Fibroblast of skin of right biceps (primary cell): ENCODE results near the gene ETFRF1.
A peak's percentile ranks its signal among the peaks of the same experiment; 100 is the strongest.

ENCODE experiments used
- DNase-seq: peaks from one replicate; pipeline ENCODE4 v3.0.0-alpha.2; 2013

The ETFRF1 gene, protein sequence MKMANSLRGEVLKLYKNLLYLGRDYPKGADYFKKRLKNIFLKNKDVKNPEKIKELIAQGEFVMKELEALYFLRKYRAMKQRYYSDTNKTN

DNA sequence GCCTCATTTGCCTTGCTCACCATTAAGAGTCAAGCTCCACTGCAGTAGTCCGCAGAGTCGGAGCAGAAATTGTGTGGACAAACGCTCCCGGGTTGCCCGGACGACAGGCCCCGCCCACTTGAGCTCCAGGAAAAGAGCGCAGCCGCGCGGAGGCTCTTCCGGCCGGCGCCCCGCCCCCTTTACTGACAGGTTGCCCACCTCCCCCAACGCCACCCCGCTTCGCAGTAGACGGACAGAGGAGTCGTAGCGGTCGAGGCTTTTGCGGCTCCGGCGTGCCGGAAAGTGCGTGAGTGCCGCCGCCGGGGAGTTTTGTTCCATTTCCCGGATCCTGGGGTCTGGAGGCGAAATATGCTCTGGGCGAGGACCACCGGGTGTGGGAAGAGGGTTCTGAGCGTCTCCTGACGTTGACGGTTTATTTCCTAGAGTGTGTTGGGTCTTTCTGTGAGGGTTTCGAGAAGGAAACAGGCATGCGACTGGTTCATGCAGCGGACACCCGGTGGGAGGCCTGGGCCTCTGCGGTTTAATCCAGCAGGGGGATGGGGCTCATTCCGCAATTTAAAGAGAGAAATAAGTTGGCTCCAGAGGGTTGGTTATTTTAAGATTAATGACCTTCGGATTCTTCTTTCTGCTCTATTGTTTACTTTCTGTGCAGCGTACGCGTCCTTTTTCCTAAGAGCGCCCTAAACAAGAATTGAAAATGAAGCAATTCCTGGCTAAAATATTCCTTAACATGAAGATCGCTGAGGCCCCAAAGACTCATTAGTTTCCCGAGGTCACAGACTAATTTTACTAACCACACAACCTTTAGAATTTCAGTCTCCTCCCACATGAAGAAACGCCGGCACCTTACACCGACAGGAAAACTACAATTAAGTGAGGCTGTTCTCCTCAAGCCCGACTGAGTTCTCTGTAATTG, at the start of gene ETFRF1, which contains the start of gene DNAI7:
Gene ETFRF1 (plus strand): TSS at position 182 of the 916 bp plus-strand sequence. CDS start 8,720 bp downstream, outside the sequence.
Gene DNAI7 (minus strand): TSS at position 105 of the 916 bp plus-strand sequence. CDS start 82 bp downstream, at position 23.
- peak; percentile 93 for DNase-seq

- DNase-seq: no peak
Measured at GRCh38 chr12:25146686-25147085, 48.4 kb upstream of the ETFRF1 start.

GRCh38 chr12:25151476-25151875, 43.6 kb upstream of the ETFRF1 start:
- peak; percentile 96 for DNase-seq

- DNase-seq: no peak
Measured at GRCh38 chr12:25152055-25152454, 43.0 kb upstream of the ETFRF1 start.

DNA sequence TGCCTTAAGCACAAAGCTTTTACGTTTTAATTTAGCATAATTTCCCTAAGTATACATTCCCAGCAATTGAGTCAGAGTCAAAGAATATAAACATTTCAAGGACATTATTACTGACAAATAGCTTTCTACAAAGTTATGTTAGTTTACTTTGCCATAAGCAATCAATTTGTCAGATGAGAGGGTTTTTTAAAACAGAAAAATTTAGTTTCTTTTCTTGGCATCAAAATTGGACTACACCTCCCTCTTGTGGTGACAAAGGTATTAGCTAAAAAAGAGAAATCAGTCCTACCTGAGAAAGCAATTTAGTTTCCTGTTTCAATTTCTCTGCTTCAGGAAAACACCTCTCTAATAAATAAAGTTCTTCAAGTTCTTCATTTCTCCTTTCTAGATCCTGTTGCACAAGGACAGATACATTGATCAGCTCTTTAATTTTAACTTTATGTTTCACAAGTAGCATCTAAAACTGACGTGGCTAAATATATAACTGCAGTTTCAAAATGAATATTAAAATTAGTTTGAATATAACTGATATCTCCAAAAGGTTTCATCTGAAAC, 39.9 kb upstream of the ETFRF1 start:
- peak; percentile 40 for DNase-seq

DNA sequence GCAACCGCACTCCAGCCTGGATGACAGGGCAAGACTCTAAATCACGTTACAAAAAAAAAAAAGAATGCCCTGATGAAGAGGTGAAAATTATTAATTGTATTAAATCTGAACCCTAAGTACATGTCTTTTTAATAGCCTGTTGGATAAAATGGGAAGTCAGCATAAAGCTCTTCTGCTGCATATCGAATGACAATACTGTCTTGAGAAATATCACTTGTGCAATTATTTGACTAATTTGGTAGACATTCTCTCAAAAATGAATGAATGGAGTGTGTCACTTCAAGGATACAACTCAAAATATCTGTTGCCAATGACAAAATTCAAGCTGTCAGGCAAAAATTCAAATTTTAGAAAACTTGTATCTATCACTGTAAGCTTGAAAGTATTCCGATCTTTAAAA, 39.0 kb upstream of the ETFRF1 start:
- DNase-seq: no peak

DNA sequence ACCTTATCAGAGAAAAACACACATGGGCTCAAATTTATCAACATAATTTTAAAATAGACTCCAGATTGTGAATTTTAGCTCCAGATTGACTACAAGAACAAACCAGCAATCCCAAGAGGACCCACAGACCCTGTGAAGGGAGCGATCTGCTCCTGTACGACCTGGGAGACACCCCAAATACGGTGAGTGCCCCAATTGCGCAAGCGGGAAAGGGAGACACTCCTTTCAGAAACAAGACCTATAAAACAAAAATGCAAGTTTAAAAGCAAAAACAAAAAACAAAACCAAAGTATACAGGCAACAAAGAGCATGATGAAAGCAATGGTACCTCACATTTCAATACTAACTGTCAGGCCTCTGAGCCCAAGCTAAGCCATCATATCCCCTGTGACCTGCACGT, 32.2 kb upstream of the ETFRF1 start:
- no peak for DNase-seq

DNA sequence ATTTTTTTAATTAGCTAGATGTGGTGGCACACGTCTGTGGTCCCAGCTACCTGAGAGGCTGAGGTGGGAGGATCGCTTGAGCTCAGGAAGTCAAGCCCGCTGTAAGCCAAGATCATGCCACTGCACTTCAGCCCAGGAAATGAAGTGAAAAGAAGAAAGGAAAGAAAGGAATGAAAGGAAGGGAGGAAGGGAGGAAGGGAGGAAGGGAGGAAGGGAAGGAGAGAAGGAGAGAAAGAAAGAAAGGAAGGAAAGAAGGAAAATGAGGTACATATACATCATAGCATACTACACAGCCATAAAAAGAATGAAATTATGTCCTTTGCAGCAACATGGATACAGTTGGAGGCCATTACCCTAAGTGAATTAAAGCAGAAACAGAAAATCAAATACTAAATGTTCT, 12.3 kb upstream of the ETFRF1 start:
- DNase-seq: no peak

DNA sequence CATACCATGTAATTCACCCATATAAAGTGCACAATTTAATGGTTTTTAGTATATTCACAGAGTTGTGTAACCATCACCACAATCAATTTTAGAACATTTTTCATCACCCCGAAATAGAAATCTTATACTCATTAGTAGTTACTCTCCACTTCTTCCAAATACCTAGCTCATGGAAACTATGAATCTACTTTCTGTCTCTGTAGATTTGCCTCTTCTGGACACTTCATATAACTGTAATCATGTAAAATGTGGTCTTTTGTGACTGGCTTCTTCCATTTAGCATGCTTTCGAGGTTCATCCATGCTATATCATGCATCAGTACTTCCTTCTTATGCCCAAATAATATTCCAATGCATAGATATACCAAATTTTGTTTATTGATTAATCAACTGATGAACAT, 10.9 kb upstream of the ETFRF1 start:
- no peak for DNase-seq

GRCh38 chr12:25186038-25186787, 8.8 kb upstream of the ETFRF1 start:
- DNase-seq: no peak

- DNase-seq: peak; percentile 26
Measured at GRCh38 chr12:25186788-25187402, 8.1 kb upstream of the ETFRF1 start.

GRCh38 chr12:25187781-25188180, 7.3 kb upstream of the ETFRF1 start:
- peak; percentile 95 for DNase-seq

GRCh38 chr12:25189656-25190055, 5.4 kb upstream of the ETFRF1 start:
- no peak for DNase-seq

GRCh38 chr12:25190793-25191192, 4.2 kb upstream of the ETFRF1 start:
- no peak for DNase-seq

DNA sequence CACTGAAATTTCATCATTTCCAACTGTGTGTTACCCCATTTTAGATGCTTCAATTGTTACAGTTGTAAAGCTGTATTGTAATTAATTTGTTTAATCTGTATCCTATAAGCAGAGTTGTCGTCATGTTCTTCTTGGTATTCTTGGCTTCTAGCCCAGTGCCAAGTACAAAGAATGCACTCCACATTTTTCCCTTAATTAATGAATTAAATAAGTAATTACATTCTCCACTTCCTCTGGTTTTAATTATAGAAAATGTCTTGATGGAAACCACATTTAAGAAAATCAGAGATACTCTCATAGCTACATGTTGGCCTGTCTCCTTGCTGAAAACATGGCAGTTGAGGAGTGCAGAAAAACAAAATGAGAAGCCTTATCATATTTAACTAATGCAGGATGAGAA, 823 bp upstream of the ETFRF1 start:
- peak; percentile 65 for DNase-seq

DNA sequence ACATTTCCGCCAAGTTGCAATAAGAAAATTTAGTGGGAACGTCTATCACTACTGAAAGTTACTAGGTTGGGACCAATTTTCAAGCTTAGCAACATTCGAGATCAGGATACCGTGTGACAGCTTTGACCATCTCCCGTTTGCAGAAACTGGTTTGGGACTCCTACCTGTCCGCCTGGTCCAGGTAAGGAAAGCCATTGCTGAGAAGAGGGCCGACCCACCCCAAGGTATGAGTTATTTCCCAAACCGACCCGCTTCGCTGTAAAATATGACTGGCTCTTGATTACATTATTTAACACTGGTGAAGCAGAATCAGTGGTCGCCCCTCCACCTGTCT, 348 bp upstream of the ETFRF1 start:
- no peak for DNase-seq

DNA sequence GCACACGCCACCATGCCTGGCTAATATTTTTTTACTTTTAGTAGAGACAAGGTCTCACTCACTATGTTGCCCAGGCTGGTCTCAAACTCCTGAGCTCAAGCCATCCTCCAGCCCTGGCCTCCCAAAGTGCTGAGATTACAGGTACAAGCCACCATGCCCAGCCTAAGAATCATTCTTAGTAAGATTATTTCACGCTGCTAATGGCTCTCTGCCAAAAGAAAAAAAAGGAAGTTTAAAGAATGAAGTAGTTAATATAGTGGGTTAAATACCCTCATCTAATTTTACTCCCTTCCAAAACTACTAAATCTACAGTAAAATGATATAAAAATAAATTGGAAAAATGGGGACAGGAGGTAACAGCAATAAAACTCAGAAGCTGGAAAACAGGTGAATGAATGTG, 2.6 kb downstream of the ETFRF1 start:
- no peak for DNase-seq

DNA sequence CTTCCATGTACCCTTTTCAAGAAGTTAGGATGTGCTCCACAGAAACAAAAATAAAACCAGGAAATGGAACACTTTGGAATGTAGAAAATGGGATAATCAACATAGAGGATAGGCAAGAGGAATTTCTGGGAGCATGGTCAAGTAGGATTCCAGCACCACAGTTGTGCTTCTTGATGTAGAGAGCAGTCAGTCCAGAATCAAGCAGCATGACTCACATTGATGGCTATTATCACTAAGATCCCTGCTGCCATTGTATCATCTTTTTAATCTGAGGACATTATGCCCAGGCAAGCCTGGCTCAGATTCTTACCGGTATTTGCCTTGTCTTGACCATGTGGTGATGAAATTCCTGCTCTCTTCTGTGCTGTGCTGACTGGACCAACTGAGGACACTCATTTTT, 5.7 kb downstream of the ETFRF1 start:
- DNase-seq: peak; percentile 80

DNA sequence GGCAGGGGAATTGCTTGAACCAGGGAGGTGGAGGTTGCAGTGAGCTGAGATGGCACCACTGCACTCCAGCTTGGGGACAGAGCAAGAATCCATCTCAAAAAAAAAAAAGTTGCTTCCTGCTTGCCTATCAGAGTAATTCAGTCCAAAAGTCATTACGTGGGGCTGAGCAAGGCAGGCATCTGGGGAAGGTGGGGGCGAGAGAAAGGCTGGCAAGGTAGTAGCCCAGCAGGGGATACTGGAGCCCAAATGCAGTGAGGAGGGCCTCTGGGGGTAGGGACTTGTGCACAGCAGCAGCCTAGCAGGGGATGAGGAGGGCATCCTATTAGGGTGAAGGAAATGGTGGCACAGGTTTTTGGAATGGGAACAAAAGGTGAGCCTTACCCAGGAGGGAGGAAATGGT, 7.1 kb downstream of the ETFRF1 start:
- DNase-seq: no peak

- no peak for DNase-seq
Measured at GRCh38 chr12:25207411-25207810, 12.4 kb downstream of the ETFRF1 start.

DNA sequence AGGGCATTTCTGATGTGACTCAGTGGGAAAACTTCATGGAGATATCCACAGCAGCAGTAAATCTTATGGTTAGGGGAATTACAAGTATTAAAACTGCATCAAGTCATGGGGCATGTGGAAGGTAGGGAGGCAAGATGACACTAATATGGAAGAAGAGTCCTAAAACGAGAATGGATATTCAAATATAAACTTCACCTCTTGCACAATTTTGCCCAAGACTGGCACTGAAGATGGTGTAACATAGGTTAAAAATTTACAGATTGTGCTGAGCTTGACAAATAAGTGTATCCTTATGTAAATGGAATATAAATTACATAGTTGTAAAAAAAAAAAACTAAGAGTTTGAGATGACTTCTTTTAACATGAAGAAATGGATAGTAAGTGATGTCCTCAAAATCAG, 12.8 kb downstream of the ETFRF1 start:
- DNase-seq: no peak

DNA sequence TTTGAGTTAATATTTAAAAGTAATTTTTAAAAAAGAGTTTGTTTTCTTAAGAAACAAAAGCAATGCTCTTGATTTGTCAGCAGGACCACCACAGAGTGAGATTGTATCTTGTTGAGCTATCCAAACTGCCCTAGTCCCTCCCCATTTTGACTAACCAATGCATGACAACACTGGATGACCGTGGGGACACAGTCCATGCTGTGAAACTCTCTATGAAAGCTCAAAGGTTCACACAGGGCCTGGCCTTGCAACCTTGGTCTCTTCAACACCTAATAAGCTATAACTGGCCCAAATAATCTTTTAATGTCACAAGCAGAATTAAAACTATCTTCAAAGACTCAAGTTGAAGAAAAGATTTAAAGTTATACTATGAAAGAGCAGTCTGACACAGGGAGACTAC, 13.5 kb downstream of the ETFRF1 start:
- no peak for DNase-seq

DNA sequence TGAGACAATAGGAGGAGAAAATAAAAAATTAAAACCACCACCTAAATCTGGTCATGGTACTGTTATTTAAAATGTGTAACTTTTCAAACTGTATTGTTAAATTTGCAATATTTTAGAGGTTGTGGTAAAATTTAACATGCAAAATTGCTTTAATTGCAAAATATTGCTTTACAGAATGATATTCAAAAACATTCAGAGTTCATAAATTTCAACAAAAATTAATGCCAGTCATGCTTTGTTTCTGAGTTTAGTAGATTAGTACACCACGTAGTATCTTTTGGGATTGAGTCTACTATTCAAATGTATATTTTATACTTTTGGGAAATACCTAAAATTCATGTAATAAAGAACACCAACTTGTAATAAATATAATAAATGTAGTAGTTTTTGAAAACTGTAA, 18.3 kb downstream of the ETFRF1 start:
- DNase-seq: no peak
